DND-41 (cell line): ENCODE data around the gene STRIP1.

Experiments used
- ATAC-seq: fragments of 200-7000 bp; cut with Tn5 transposase; 3 replicates; pipeline ENCODE4 v1.9.1; 2021; ENCODE audit warnings: low read depth; ENCODE audit not compliant: insufficient read depth
- DNase-seq: peaks from one replicate; pipeline ENCODE4 v3.0.0-alpha.2; 2020
- H2AFZ ChIP-seq: 2 replicates; pipeline ENCODE4 v1.6.0; 2012; ENCODE audit warnings: low read depth, low read length
- H3K27ac ChIP-seq: 2 replicates; pipeline ENCODE4 v1.5.1; 2012; ENCODE audit warnings: low read length, inconsistent platforms
- H3K27me3 ChIP-seq: fragments of 200-600 bp; sonication (generic); 2 replicates; pipeline ENCODE4 v1.6.0; 2012; ENCODE audit warnings: low read length, mild to moderate bottlenecking, inconsistent platforms; ENCODE audit not compliant: insufficient read depth, poor library complexity
- H3K36me3 ChIP-seq: 2 replicates; pipeline ENCODE4 v1.5.1; 2012; ENCODE audit warnings: low read length, inconsistent platforms; ENCODE audit not compliant: insufficient read depth
- H3K4me1 ChIP-seq: 2 replicates; pipeline ENCODE4 v1.5.1; 2012; ENCODE audit warnings: mild to moderate bottlenecking, low read length; ENCODE audit not compliant: insufficient read depth
- H3K4me2 ChIP-seq: 2 replicates; pipeline ENCODE4 v1.6.0; 2012; ENCODE audit warnings: mild to moderate bottlenecking, moderate library complexity, low read length, inconsistent platforms; ENCODE audit not compliant: insufficient read depth
- H3K4me3 ChIP-seq, 2 experiments: fragments of 200-600 bp in 1 of 2; shearing (Covaris generic) in 1 of 2; 2 replicates each; pipeline ENCODE4 v1.5.1; 2012 to 2016; ENCODE audit warnings: inconsistent platforms in 2 of 2, low read length in 2 of 2, mild to moderate bottlenecking in 2 of 2, low read depth in 1 of 2, moderate library complexity in 1 of 2
- H3K79me2 ChIP-seq: 2 replicates; pipeline ENCODE4 v1.6.0; 2012; ENCODE audit warnings: low read length, inconsistent platforms; ENCODE audit not compliant: insufficient read depth
- H3K9ac ChIP-seq: 2 replicates; pipeline ENCODE4 v1.6.0; 2012; ENCODE audit warnings: low read depth, mild to moderate bottlenecking, inconsistent platforms, low read length, moderate library complexity
- H3K9me3 ChIP-seq: 2 replicates; pipeline ENCODE4 v1.5.1; 2012; ENCODE audit warnings: low read length, moderate library complexity, mild to moderate bottlenecking, inconsistent platforms; ENCODE audit not compliant: insufficient read depth, severe bottlenecking
- H4K20me1 ChIP-seq: 2 replicates; pipeline ENCODE4 v1.6.0; 2012; ENCODE audit warnings: low read length; ENCODE audit not compliant: insufficient read depth
- CTCF ChIP-seq: IDR thresholded peaks from 2 replicates; pipeline ENCODE4 v1.5.1; 2012; ENCODE audit warnings: borderline replicate concordance, low read length, moderate library complexity, mild to moderate bottlenecking; ENCODE audit not compliant: poor library complexity, severe bottlenecking; ENCODE audit errors: extremely low read depth
- EZH2 ChIP-seq: IDR thresholded peaks from 3 replicates; pipeline ENCODE4 v1.6.1; 2012; ENCODE audit warnings: borderline replicate concordance, low read depth, mild to moderate bottlenecking, moderate library complexity, low read length, inconsistent platforms; ENCODE audit not compliant: severe bottlenecking

Gene STRIP1

GRCh38 chr1:110012100-110012780 lies 22.2 kb upstream of the STRIP1 start:
- Histone ChIP-seq H3K9me3 (no peaks in the 10 kb centered on the region), H3K27me3 (no peaks in the 10 kb centered on the region), H3K9ac (no peak overlapping the region), H3K79me2 (peaks cover 2% of the 10 kb centered on the region; the same call in 1 of the 2 replicates), H3K27ac (no peak overlapping the region), H3K4me3 (no peak overlapping the region), H4K20me1 (no peaks in the 10 kb centered on the region), H3K4me1 (no peaks in the 10 kb centered on the region), H2AFZ (no peak overlapping the region), H3K4me2 (no peak overlapping the region), H3K36me3 (peaks cover 83% of the 10 kb centered on the region)
- TF ChIP-seq CTCF (no peak), EZH2 (no peak)
- ATAC-seq: no peak
- DNase-seq: no peak

GRCh38 chr1:110017792-110018191 lies 16.6 kb upstream of the STRIP1 start:
- Histone ChIP-seq H3K27me3 (no peaks in the 10 kb centered on the region), H3K4me1 (no peaks in the 10 kb centered on the region), H3K4me3 (no peak overlapping the region), H3K4me2 (no peak overlapping the region), H3K36me3 (peaks cover 95% of the 10 kb centered on the region), H3K9me3 (no peaks in the 10 kb centered on the region), H3K27ac (no peak overlapping the region), H3K79me2 (no peaks in the 10 kb centered on the region), H2AFZ (no peak overlapping the region), H3K9ac (no peak overlapping the region), H4K20me1 (no peaks in the 10 kb centered on the region)
- ATAC-seq (no peak), DNase-seq (no peak)
- TF ChIP-seq EZH2 (no peak), CTCF (no peak)

GRCh38 chr1:110018396-110018795 lies 16.0 kb upstream of the STRIP1 start:
- Histone ChIP-seq H3K36me3 (peaks cover 95% of the 10 kb centered on the region), H3K9me3 (no peaks in the 10 kb centered on the region), H3K79me2 (no peaks in the 10 kb centered on the region), H3K27ac (no peak overlapping the region), H4K20me1 (no peaks in the 10 kb centered on the region), H2AFZ (no peak overlapping the region), H3K4me3 (no peak overlapping the region), H3K4me1 (no peaks in the 10 kb centered on the region), H3K27me3 (no peaks in the 10 kb centered on the region), H3K9ac (no peak overlapping the region), H3K4me2 (no peak overlapping the region)
- no peak for ATAC-seq
- TF ChIP-seq CTCF: no peak
- no peak for TF ChIP-seq EZH2
- no peak for DNase-seq

GRCh38 chr1:110019770-110020169 lies 14.7 kb upstream of the STRIP1 start:
- Histone ChIP-seq H3K4me1 (no peaks in the 10 kb centered on the region), H3K36me3 (peaks cover 98% of the 10 kb centered on the region), H3K4me3 (no peak overlapping the region), H3K9ac (no peak overlapping the region), H3K4me2 (no peak overlapping the region), H3K27me3 (no peaks in the 10 kb centered on the region), H3K27ac (no peak overlapping the region), H4K20me1 (no peaks in the 10 kb centered on the region), H3K9me3 (no peaks in the 10 kb centered on the region), H2AFZ (no peak overlapping the region), H3K79me2 (no peaks in the 10 kb centered on the region)
- DNase-seq (no peak), ATAC-seq (no peak)
- TF ChIP-seq EZH2: no peak
- no peak for TF ChIP-seq CTCF
